ENCODE results near the gene GLIS1.

GRCh38 chr1:53521924-53522552 is 216.9 kb downstream of the GLIS1 start:
- TF ChIP-seq REST (IDR thresholded peaks at IDR 0.05; ENCODE audit: unreplicated experiment), result no peak
- TF ChIP-seq EZH2phosphoT487 (IDR thresholded peaks at IDR 0.05; ENCODE audit: unreplicated experiment), result no peak
- TF ChIP-seq CTCF (conservative IDR thresholded peaks at IDR 0.05; ENCODE audit: low read depth in 2 of 2), result no peak
- no peak for TF ChIP-seq POLR2AphosphoS5 (IDR thresholded peaks at IDR 0.05; ENCODE audit: low read depth)
- TF ChIP-seq EZH2 (IDR thresholded peaks at IDR 0.05; ENCODE audit: low read depth, unreplicated experiment), result no peak

Measured in GM23338 (cell line).